Panc1 (cell line): ENCODE results near the gene CCDC14. TPM values are rescaled to one million over a fixed set of nuclear protein-coding genes. Genes with fewer than 3 reads are reported as not detected.

Experiments used
- ATAC-seq: fragments of 200-7000 bp; cut with Tn5 transposase; 2 replicates; pipeline ENCODE4 v1.9.1; 2020; ENCODE audit warnings: mild to moderate bottlenecking, moderate library complexity
- BruUV-seq: library from RNA; stranded (reverse); fragments of 400-500 nt; replicated peaks from 2 replicates; lab custom pipeline; 2021; lab: Mats Ljungman, UMichigan
- CTCF ChIA-PET: fragments of 300-600 bp; sonication (Branson Sonifier 250); formaldehyde crosslinking; loops from one replicate; lab custom pipeline; 2022; ENCODE audit warnings: antibody characterized with exemption; lab: Charles Lee
- POLR2A ChIA-PET: fragments of 300-600 bp; sonication (Branson Sonifier 250); formaldehyde crosslinking; loops from one replicate; lab custom pipeline; 2022; ENCODE audit warnings: antibody characterized with exemption; lab: Charles Lee
- DNase-seq: peaks from one replicate; pipeline ENCODE4 v3.0.0-alpha.2; 2010; ENCODE audit warnings: low read depth, low spot score
- H3K27ac ChIP-seq: 2 replicates; pipeline ENCODE4 v1.5.1; 2011; ENCODE audit warnings: mild to moderate bottlenecking, low read length, inconsistent platforms
- H3K27me3 ChIP-seq: fragments of 200-500 bp; sonication (Bioruptor generic); 2 replicates; pipeline ENCODE4 v1.6.0; 2014; ENCODE audit warnings: low read length, inconsistent platforms; ENCODE audit not compliant: control insufficient read depth, insufficient read depth
- H3K36me3 ChIP-seq: fragments of 200-500 bp; sonication (Bioruptor generic); 2 replicates; pipeline ENCODE4 v1.5.1; 2014; ENCODE audit warnings: inconsistent platforms, mild to moderate bottlenecking, low read length, moderate library complexity; ENCODE audit not compliant: control insufficient read depth, insufficient read depth
- H3K4me1 ChIP-seq: 2 replicates; pipeline ENCODE4 v1.5.1; 2011; ENCODE audit warnings: inconsistent platforms, mild to moderate bottlenecking, low read length, moderate library complexity; ENCODE audit not compliant: control insufficient read depth, insufficient read depth
- H3K4me3 ChIP-seq, 2 experiments: 2 replicates each; pipeline ENCODE4 v1.5.1; 2011 to 2012; ENCODE audit warnings: low read depth in 2 of 2, low read length in 2 of 2, mild to moderate bottlenecking in 2 of 2, inconsistent platforms in 1 of 2, moderate library complexity in 1 of 2
- H3K9me3 ChIP-seq: fragments of 200-500 bp; sonication (Bioruptor generic); 2 replicates; pipeline ENCODE4 v1.5.1; 2014; ENCODE audit warnings: low read depth, mild to moderate bottlenecking, inconsistent platforms, low read length, moderate library complexity; ENCODE audit not compliant: control insufficient read depth, insufficient read depth
- POLR2AphosphoS5 ChIP-seq: IDR thresholded peaks from 2 replicates; pipeline ENCODE4 v1.6.1; 2012; ENCODE audit warnings: mild to moderate bottlenecking, low read depth, low read length, moderate library complexity
- SIN3A ChIP-seq: IDR thresholded peaks from 2 replicates; pipeline ENCODE4 v1.6.1; 2012; ENCODE audit warnings: low read depth, mild to moderate bottlenecking, low read length, moderate library complexity, borderline replicate concordance; ENCODE audit not compliant: insufficient read depth
- TCF7L2 ChIP-seq: IDR thresholded peaks from 2 replicates; pipeline ENCODE4 v1.6.1; 2011; ENCODE audit warnings: mild to moderate bottlenecking, low read depth, low read length, inconsistent platforms
- in situ Hi-C: cut with HindIII; loops from 2 replicates; pipeline ENCODE4 v1.10.0; 2016; ENCODE audit warnings: low sequenced_read_pairs, low pct_unique_long_range_greater_than_20kb
- intact Hi-C: fragments of 100-400 bp; cut with micrococcal nuclease; formaldehyde crosslinking; loops from one replicate; pipeline ENCODE4 v1.10.0; 2022; ENCODE audit not compliant: unreplicated experiment
- total RNA-seq: library from RNA; stranded (reverse); gene quantifications from one replicate; pipeline ENCODE4 v1.2.1, GENCODE V29; 2021; ENCODE audit not compliant: unreplicated experiment
- TF ChIP-seq, protein P1 (sequence below), 2 experiments: IDR thresholded peaks; 2 replicates each; pipeline ENCODE4 v1.6.1; 2011 to 2012; ENCODE audit warnings: low read depth in 2 of 2, control low read depth in 1 of 2, low read length in 1 of 2, mild to moderate bottlenecking in 1 of 2, moderate library complexity in 1 of 2; ENCODE audit not compliant: insufficient read depth in 1 of 2
- TF ChIP-seq, protein P2 (sequence below): fragments of 450-650 bp; IDR thresholded peaks from 2 replicates; pipeline ENCODE4 v1.5.1; 2017; ENCODE audit warnings: mild to moderate bottlenecking

CCDC14 gene
- total RNA-seq, 1 experiment from 2014 or later: 57.7 TPM

DNA sequence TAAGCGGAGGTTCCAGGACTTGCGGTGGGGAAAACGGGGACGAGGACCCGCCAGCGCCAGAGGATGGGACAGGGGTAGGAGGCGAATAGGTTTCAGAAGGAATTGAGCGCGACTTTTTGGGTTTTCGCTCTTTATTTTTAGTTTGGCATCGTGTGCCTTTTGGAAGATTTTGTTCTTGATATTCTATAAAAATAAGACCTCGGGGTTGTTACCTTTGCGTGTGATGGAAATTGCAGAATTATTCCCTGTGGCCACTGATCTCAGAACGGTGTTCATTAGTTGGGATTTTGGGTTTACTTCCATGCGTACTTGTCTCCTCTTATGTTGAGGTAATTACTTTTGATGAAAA is 453 bp upstream of the CCDC14 start:
- ATAC-seq: no peak
- Histone ChIP-seq H3K27ac (peak overlapping the region; percentile 97), H3K4me1 (no peaks in the 10 kb centered on the region; the same call in 1 of the 2 replicates), H3K4me3 (peak overlapping the region; percentile 94 to 96), H3K36me3 (peaks cover under 1% of the 10 kb centered on the region; the same call in 1 of the 2 replicates), H3K27me3 (peaks cover 3% of the 10 kb centered on the region; the same call in 1 of the 2 replicates), H3K9me3 (no peaks in the 10 kb centered on the region)
- TF ChIP-seq POLR2AphosphoS5 (no peak), SIN3A (no peak), TCF7L2 (no peak)
- TF ChIP-seq, protein P1, sequence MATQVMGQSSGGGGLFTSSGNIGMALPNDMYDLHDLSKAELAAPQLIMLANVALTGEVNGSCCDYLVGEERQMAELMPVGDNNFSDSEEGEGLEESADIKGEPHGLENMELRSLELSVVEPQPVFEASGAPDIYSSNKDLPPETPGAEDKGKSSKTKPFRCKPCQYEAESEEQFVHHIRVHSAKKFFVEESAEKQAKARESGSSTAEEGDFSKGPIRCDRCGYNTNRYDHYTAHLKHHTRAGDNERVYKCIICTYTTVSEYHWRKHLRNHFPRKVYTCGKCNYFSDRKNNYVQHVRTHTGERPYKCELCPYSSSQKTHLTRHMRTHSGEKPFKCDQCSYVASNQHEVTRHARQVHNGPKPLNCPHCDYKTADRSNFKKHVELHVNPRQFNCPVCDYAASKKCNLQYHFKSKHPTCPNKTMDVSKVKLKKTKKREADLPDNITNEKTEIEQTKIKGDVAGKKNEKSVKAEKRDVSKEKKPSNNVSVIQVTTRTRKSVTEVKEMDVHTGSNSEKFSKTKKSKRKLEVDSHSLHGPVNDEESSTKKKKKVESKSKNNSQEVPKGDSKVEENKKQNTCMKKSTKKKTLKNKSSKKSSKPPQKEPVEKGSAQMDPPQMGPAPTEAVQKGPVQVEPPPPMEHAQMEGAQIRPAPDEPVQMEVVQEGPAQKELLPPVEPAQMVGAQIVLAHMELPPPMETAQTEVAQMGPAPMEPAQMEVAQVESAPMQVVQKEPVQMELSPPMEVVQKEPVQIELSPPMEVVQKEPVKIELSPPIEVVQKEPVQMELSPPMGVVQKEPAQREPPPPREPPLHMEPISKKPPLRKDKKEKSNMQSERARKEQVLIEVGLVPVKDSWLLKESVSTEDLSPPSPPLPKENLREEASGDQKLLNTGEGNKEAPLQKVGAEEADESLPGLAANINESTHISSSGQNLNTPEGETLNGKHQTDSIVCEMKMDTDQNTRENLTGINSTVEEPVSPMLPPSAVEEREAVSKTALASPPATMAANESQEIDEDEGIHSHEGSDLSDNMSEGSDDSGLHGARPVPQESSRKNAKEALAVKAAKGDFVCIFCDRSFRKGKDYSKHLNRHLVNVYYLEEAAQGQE (IDR thresholded peaks at IDR 0.05; ENCODE audit: insufficient read depth in 1 of 2, low read depth in 2 of 2, low read length in 1 of 2): no peak
- TF ChIP-seq, protein P2, sequence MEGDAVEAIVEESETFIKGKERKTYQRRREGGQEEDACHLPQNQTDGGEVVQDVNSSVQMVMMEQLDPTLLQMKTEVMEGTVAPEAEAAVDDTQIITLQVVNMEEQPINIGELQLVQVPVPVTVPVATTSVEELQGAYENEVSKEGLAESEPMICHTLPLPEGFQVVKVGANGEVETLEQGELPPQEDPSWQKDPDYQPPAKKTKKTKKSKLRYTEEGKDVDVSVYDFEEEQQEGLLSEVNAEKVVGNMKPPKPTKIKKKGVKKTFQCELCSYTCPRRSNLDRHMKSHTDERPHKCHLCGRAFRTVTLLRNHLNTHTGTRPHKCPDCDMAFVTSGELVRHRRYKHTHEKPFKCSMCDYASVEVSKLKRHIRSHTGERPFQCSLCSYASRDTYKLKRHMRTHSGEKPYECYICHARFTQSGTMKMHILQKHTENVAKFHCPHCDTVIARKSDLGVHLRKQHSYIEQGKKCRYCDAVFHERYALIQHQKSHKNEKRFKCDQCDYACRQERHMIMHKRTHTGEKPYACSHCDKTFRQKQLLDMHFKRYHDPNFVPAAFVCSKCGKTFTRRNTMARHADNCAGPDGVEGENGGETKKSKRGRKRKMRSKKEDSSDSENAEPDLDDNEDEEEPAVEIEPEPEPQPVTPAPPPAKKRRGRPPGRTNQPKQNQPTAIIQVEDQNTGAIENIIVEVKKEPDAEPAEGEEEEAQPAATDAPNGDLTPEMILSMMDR: no peak
- in situ Hi-C loops (no loop called here), intact Hi-C loops (no loop called here)
- no TSS peak for BruUV-seq
- no peak for DNase-seq
- CTCF ChIA-PET: no interaction called here
- POLR2A ChIA-PET: interaction anchor here (0.6 to 0.7 kb wide), 3 partner anchors 25 to 71 kb away, joined by 3 to 13 read pairs (median 6); no protein-coding TSS in a partner anchor

DNA sequence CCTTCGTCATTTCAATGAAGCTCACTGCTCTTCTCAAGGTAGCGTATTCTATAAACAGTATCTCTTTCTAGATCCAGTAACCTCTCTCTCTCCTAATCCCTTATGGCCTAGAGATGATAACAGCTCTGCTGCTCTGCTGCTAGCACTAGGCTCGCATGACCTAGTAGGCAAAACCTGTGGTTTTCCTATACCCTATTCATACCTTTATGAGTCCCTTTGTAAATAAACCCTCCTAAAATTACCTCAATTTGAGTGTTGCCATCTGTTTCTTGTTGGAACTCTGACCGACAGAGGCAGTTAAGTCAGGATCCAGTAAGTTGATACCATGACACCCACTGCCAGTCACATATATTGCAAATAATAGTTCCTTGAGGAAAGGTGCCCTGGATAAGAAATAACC is 7.3 kb downstream of the CCDC14 start:
- Histone ChIP-seq H3K36me3 (peaks cover 28% of the 10 kb centered on the region), H3K4me3 (no peak overlapping the region), H3K4me1 (no peaks in the 10 kb centered on the region; the same call in 1 of the 2 replicates), H3K9me3 (no peaks in the 10 kb centered on the region), H3K27ac (no peak overlapping the region), H3K27me3 (no peaks in the 10 kb centered on the region)
- ChIA-PET POLR2A (no interaction called here), CTCF (no interaction called here)
- no peak for TF ChIP-seq SIN3A
- TF ChIP-seq TCF7L2: no peak
- TF ChIP-seq, protein P1 (IDR thresholded peaks at IDR 0.05; ENCODE audit: insufficient read depth in 1 of 2, low read depth in 2 of 2, low read length in 1 of 2): no peak
- TF ChIP-seq, protein P2: no peak
- ATAC-seq: no peak
- DNase-seq: no peak
- intact Hi-C loops (no loop called here), in situ Hi-C loops (no loop called here)
- no TSS peak for BruUV-seq
